Measurements from ENCODE around the gene LRRC23. TPM values are rescaled to one million over a fixed set of nuclear protein-coding genes. Genes with fewer than 3 reads are reported as not detected.

LRRC23 gene
- total RNA-seq, 1 donor: 7.6 TPM

DNA sequence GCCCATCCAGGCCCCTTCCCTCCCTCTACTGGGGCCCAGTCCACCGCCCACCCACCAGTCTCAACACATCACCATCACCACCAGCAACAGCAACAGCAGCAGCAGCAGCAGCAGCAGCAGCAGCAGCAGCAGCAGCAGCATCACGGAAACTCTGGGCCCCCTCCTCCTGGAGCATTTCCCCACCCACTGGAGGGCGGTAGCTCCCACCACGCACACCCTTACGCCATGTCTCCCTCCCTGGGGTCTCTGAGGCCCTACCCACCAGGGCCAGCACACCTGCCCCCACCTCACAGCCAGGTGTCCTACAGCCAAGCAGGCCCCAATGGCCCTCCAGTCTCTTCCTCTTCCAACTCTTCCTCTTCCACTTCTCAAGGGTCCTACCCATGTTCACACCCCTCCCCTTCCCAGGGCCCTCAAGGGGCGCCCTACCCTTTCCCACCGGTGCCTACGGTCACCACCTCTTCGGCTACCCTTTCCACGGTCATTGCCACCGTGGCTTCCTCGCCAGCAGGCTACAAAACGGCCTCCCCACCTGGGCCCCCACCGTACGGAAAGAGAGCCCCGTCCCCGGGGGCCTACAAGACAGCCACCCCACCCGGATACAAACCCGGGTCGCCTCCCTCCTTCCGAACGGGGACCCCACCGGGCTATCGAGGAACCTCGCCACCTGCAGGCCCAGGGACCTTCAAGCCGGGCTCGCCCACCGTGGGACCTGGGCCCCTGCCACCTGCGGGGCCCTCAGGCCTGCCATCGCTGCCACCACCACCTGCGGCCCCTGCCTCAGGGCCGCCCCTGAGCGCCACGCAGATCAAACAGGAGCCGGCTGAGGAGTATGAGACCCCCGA, 32.2 kb downstream of the LRRC23 start:
- no peak for DNase-seq (ENCODE audit: insufficient read length, low spot score, missing footprints)
- Histone ChIP-seq H3K36me3 (ENCODE audit: insufficient read depth, low read length) (peaks cover 62% of the 10 kb centered on the region), H3K79me2 (ENCODE audit: insufficient read depth, low read length) (peaks cover 35% of the 10 kb centered on the region), H2AFZ (ENCODE audit: low read length) (no peak overlapping the region), H3K4me2 (ENCODE audit: insufficient read depth, low read length) (peak overlapping the region; percentile 88), H3K9me3 (ENCODE audit: low read depth, low read length) (no peaks in the 10 kb centered on the region), H3K4me1 (ENCODE audit: insufficient read depth, low read length) (peaks cover 26% of the 10 kb centered on the region), H3K27me3 (ENCODE audit: insufficient read depth, low read length) (no peaks in the 10 kb centered on the region), H3K27ac (ENCODE audit: low read depth, low read length) (no peak overlapping the region), H3K4me3 (ENCODE audit: insufficient read depth, low read length) (peak overlapping the region; percentile 74), H4K20me1 (ENCODE audit: insufficient read depth, low read length) (peaks cover 24% of the 10 kb centered on the region)
- TF ChIP-seq, protein P1, sequence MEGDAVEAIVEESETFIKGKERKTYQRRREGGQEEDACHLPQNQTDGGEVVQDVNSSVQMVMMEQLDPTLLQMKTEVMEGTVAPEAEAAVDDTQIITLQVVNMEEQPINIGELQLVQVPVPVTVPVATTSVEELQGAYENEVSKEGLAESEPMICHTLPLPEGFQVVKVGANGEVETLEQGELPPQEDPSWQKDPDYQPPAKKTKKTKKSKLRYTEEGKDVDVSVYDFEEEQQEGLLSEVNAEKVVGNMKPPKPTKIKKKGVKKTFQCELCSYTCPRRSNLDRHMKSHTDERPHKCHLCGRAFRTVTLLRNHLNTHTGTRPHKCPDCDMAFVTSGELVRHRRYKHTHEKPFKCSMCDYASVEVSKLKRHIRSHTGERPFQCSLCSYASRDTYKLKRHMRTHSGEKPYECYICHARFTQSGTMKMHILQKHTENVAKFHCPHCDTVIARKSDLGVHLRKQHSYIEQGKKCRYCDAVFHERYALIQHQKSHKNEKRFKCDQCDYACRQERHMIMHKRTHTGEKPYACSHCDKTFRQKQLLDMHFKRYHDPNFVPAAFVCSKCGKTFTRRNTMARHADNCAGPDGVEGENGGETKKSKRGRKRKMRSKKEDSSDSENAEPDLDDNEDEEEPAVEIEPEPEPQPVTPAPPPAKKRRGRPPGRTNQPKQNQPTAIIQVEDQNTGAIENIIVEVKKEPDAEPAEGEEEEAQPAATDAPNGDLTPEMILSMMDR (IDR thresholded peaks at IDR 0.05; ENCODE audit: extremely low read depth, low read depth, low read length): no peak

DNA sequence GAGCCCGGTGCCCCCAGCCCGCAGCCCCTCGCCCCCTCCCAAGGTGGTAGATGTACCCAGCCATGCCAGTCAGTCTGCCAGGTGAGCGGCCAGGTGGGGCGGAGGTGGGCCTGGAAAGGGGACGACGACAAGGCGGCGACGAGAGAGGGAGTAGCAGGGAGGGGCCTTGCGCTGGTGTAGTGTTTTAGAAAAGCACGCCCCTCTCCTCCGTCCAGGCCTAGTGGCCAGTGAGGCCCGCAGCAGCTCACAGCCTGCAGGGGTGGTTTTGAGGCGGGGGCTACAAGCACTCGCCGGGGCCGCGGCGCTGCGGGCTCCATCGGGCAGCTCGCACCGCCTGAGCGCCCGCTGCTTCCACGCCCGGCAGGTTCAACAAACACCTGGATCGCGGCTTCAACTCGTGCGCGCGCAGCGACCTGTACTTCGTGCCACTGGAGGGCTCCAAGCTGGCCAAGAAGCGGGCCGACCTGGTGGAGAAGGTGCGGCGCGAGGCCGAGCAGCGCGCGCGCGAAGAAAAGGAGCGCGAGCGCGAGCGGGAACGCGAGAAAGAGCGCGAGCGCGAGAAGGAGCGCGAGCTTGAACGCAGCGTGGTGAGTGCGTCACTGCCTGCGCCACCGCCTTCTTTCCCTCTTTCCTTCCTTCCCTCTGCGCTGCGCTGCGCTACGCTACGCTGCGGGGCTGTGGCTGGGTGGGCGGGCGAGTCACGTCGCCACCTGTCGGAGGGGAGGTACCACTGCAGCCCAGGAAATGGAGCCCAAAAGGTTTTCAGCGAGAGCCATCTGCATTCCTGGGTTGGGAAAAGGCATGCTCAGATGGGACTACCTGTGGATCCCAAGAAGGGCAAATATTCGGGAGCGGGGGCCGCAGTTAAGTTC, 33.1 kb downstream of the LRRC23 start:
- peak overlapping the region; percentile 71 for H3K27ac ChIP-seq (ENCODE audit: low read depth, low read length)
- H2AFZ ChIP-seq (ENCODE audit: low read length): no peak overlapping the region

DNA sequence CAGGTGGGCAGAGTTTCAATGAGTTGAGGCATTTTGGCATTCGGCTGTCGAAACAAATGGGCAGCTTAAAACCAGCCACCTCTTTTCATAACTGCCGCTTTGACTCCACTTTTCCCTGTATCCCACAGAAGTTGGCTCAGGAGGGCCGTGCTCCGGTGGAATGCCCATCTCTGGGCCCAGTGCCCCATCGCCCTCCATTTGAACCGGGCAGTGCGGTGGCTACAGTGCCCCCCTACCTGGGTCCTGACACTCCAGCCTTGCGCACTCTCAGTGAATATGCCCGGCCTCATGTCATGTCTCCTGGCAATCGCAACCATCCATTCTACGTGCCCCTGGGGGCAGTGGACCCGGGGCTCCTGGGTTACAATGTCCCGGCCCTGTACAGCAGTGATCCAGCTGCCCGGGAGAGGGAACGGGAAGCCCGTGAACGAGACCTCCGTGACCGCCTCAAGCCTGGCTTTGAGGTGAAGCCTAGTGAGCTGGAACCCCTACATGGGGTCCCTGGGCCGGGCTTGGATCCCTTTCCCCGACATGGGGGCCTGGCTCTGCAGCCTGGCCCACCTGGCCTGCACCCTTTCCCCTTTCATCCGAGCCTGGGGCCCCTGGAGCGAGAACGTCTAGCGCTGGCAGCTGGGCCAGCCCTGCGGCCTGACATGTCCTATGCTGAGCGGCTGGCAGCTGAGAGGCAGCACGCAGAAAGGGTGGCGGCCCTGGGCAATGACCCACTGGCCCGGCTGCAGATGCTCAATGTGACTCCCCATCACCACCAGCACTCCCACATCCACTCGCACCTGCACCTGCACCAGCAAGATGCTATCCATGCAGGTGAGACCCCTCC, 34.0 kb downstream of the LRRC23 start:
- Histone ChIP-seq H3K27ac (ENCODE audit: low read depth, low read length) (peak overlapping the region; percentile 20), H3K4me1 (ENCODE audit: insufficient read depth, low read length) (peaks cover 30% of the 10 kb centered on the region), H3K36me3 (ENCODE audit: insufficient read depth, low read length) (peaks cover 59% of the 10 kb centered on the region), H3K9me3 (ENCODE audit: low read depth, low read length) (no peaks in the 10 kb centered on the region), H3K79me2 (ENCODE audit: insufficient read depth, low read length) (peaks cover 18% of the 10 kb centered on the region), H2AFZ (ENCODE audit: low read length) (no peak overlapping the region), H4K20me1 (ENCODE audit: insufficient read depth, low read length) (peaks cover 9% of the 10 kb centered on the region), H3K4me3 (ENCODE audit: insufficient read depth, low read length) (peak overlapping the region; percentile 74), H3K4me2 (ENCODE audit: insufficient read depth, low read length) (peak overlapping the region; percentile 88), H3K27me3 (ENCODE audit: insufficient read depth, low read length) (no peaks in the 10 kb centered on the region)
- DNase-seq (ENCODE audit: insufficient read length, low spot score, missing footprints): no peak
- TF ChIP-seq, protein P1 (IDR thresholded peaks at IDR 0.05; ENCODE audit: extremely low read depth, low read depth, low read length): no peak

More for the DNA sequence above, 33.1 kb downstream of the LRRC23 start:
- peaks cover 26% of the 10 kb centered on the region for H3K79me2 ChIP-seq (ENCODE audit: insufficient read depth, low read length)
- peaks cover 17% of the 10 kb centered on the region for H4K20me1 ChIP-seq (ENCODE audit: insufficient read depth, low read length)
- peak overlapping the region; percentile 88 for H3K4me2 ChIP-seq (ENCODE audit: insufficient read depth, low read length)
- H3K4me1 ChIP-seq (ENCODE audit: insufficient read depth, low read length): peaks cover 26% of the 10 kb centered on the region
- peaks cover 62% of the 10 kb centered on the region for H3K36me3 ChIP-seq (ENCODE audit: insufficient read depth, low read length)
- TF ChIP-seq, protein P1 (IDR thresholded peaks at IDR 0.05; ENCODE audit: extremely low read depth, low read depth, low read length): peak; percentile 90
- H3K9me3 ChIP-seq (ENCODE audit: low read depth, low read length): no peaks in the 10 kb centered on the region
- no peaks in the 10 kb centered on the region for H3K27me3 ChIP-seq (ENCODE audit: insufficient read depth, low read length)
- DNase-seq (ENCODE audit: insufficient read length, low spot score, missing footprints): peak; percentile 98
- H3K4me3 ChIP-seq (ENCODE audit: insufficient read depth, low read length): peak overlapping the region; percentile 74
